Measurements from ENCODE around the gene ARL9. TPM values are rescaled to one million over a fixed set of nuclear protein-coding genes. Genes with fewer than 3 reads are reported as not detected.
"Not testable (repeated sequence)": the region's sequence is repeated elsewhere in the genome, so short reads cannot be mapped to it uniquely, and the experiment has no call there.

Gene ARL9
- total RNA-seq, 4 donors from 2014 or later: 0.60 to 1.5 (median 0.87) TPM; not detected in 1

- Histone ChIP-seq H3K4me1 (peaks cover 0 to 42% (median 24%) of the 10 kb centered on the region in 4 donors), H3K9me3 (no peaks in the 10 kb centered on the region), H3K27me3 (no peaks in the 10 kb centered on the region), H3K36me3 (peaks cover 0 to 34% (median 0%) of the 10 kb centered on the region in 3 donors), H3K27ac (no peak overlapping the region), H3K4me3 (peak overlapping the region in 2 of 4 donors; percentile 95 to 98)
- 72 to 81% methylated on average over 10 of the region's 10 CpGs for WGBS, 2 donors
- no peak for TF ChIP-seq CTCF (IDR thresholded peaks at IDR 0.05)
- no peak for TF ChIP-seq POLR2A (IDR thresholded peaks at IDR 0.05)
- no peak for TF ChIP-seq EP300 (IDR thresholded peaks at IDR 0.05)
- no peak for DNase-seq (ENCODE audit: low spot score in 2 of 2)
Measured at GRCh38 chr4:56465599-56466295, 39.8 kb upstream of the ARL9 start.

GRCh38 chr4:56466296-56466761, 39.3 kb upstream of the ARL9 start:
- not testable (repeated sequence) for DNase-seq (ENCODE audit: low spot score in 2 of 2); H3K27me3 ChIP-seq; H3K9me3 ChIP-seq
- 14 to 20% methylated on average over 8 of the region's 8 CpGs for WGBS, 2 donors
- Histone ChIP-seq H3K27ac (peak overlapping the region in 3 of 4 donors; percentile 89 to 95 (median 90)), H3K4me1 (peaks cover 0 to 42% (median 24%) of the 10 kb centered on the region in 4 donors), H3K4me3 (peak overlapping the region; percentile 95 to 100 (median 99)), H3K36me3 (peaks cover 0 to 34% (median 0%) of the 10 kb centered on the region in 3 donors)

- peaks cover 0 to 42% (median 24%) of the 10 kb centered on the region in 4 donors for H3K4me1 ChIP-seq
- no peaks in the 10 kb centered on the region for H3K27me3 ChIP-seq
- peak overlapping the region; percentile 71 to 95 (median 90) for H3K27ac ChIP-seq
- H3K36me3 ChIP-seq: peaks cover 0 to 35% (median 0%) of the 10 kb centered on the region in 3 donors
- WGBS, 2 donors: 0 to 1% methylated on average over 8 of the region's 8 CpGs
- TF ChIP-seq CTCF (IDR thresholded peaks at IDR 0.05) (no peak), EP300 (IDR thresholded peaks at IDR 0.05) (no peak), POLR2A (IDR thresholded peaks at IDR 0.05) (no peak)
- DNase-seq (ENCODE audit: low spot score in 2 of 2): no peak
- H3K9me3 ChIP-seq: no peaks in the 10 kb centered on the region
- H3K4me3 ChIP-seq: peak overlapping the region; percentile 95 to 100 (median 99)
Measured at GRCh38 chr4:56466910-56467283, 38.7 kb upstream of the ARL9 start.

- H3K4me1 ChIP-seq: peaks cover 0 to 42% (median 24%) of the 10 kb centered on the region in 4 donors
- no peak for TF ChIP-seq CTCF (IDR thresholded peaks at IDR 0.05)
- peak in 1 of 2 donors; percentile 92 for TF ChIP-seq EP300 (IDR thresholded peaks at IDR 0.05)
- peak; percentile 44 to 63 for TF ChIP-seq POLR2A (IDR thresholded peaks at IDR 0.05)
Measured at GRCh38 chr4:56467284-56468096, 38.1 kb upstream of the ARL9 start, which contains the start of gene SRP72. TSS of gene SRP72 (plus strand) at chr4:56467617. CDS start at chr4:56467636, 19 bp downstream.

GRCh38 chr4:56468097-56468422, 37.5 kb upstream of the ARL9 start:
- no peaks in the 10 kb centered on the region for H3K9me3 ChIP-seq
- peak overlapping the region; percentile 71 to 95 (median 90) for H3K27ac ChIP-seq
- H3K27me3 ChIP-seq: no peaks in the 10 kb centered on the region
- H3K36me3 ChIP-seq: peaks cover 0 to 35% (median 9%) of the 10 kb centered on the region in 3 donors
- peaks cover 0 to 42% (median 24%) of the 10 kb centered on the region in 4 donors for H3K4me1 ChIP-seq
- peak overlapping the region; percentile 95 to 100 (median 99) for H3K4me3 ChIP-seq
- WGBS, 2 donors: 1% methylated on average over 10 of the region's 10 CpGs
- no peak for DNase-seq (ENCODE audit: low spot score in 2 of 2)
- TF ChIP-seq EP300 (IDR thresholded peaks at IDR 0.05): no peak
- TF ChIP-seq POLR2A (IDR thresholded peaks at IDR 0.05): no peak
- TF ChIP-seq CTCF (IDR thresholded peaks at IDR 0.05): no peak

More at GRCh38 chr4:56467284-56468096, 38.1 kb upstream of the ARL9 start, which contains the start of gene SRP72:
- peaks cover 0 to 35% (median 4%) of the 10 kb centered on the region in 3 donors for H3K36me3 ChIP-seq
- WGBS, 2 donors: 1% methylated on average over 42 to 51 of the region's 62 CpGs
- H3K27me3 ChIP-seq: no peaks in the 10 kb centered on the region
- H3K27ac ChIP-seq: peak within 1 kb of the TSS; percentile 71 to 95 (median 90)
- no peaks in the 10 kb centered on the region for H3K9me3 ChIP-seq
- H3K4me3 ChIP-seq: peak within 1 kb of the TSS; percentile 95 to 100 (median 99)
- DNase-seq (ENCODE audit: low spot score in 2 of 2): peak; percentile 76 to 84
